Medulla oblongata (tissue), 1 donor: Measurements from ENCODE around the gene RCC2.
"Not testable (repeated sequence)": the region's sequence is repeated elsewhere in the genome, so short reads cannot be mapped to it uniquely, and the experiment has no call there.

ENCODE experiments used
- DNase-seq: peaks from one replicate; pipeline ENCODE4 v3.0.0-alpha.2; 2015; ENCODE audit errors: extremely low spot score

RCC2 gene

GRCh38 chr1:17419626-17420328, 19.7 kb downstream of the RCC2 start:
- DNase-seq, result peak; percentile 66

- no peak for DNase-seq
These were observed 23.1 kb downstream of the RCC2 start for GRCh38 chr1:17416389-17416788.

- no peak for DNase-seq
These were observed 25.5 kb downstream of the RCC2 start for GRCh38 chr1:17414022-17414421.

- DNase-seq, result no peak
These were observed 27.2 kb downstream of the RCC2 start for GRCh38 chr1:17412093-17412870.

- DNase-seq, result no peak
These were observed 30.1 kb downstream of the RCC2 start for GRCh38 chr1:17409391-17409811.

- DNase-seq, result not testable (repeated sequence)
These were observed 31.5 kb downstream of the RCC2 start for GRCh38 chr1:17407786-17408514.

- not testable (repeated sequence) for DNase-seq
These were observed 32.6 kb downstream of the RCC2 start for GRCh38 chr1:17406760-17407475.

GRCh38 chr1:17405898-17406759, 33.3 kb downstream of the RCC2 start:
- peak; percentile 72 for DNase-seq

GRCh38 chr1:17404820-17405219, 34.7 kb downstream of the RCC2 start:
- DNase-seq, result no peak

- DNase-seq, result no peak
These were observed 35.3 kb downstream of the RCC2 start for GRCh38 chr1:17404034-17404684.

GRCh38 chr1:17403081-17403480, 36.4 kb downstream of the RCC2 start:
- no peak for DNase-seq

GRCh38 chr1:17401841-17402240, 37.6 kb downstream of the RCC2 start:
- DNase-seq, result no peak

- no peak for DNase-seq
These were observed 38.6 kb downstream of the RCC2 start for GRCh38 chr1:17400725-17401341.

- peak; percentile 66 for DNase-seq
These were observed 41.4 kb downstream of the RCC2 start for GRCh38 chr1:17397910-17398695.

- DNase-seq, result peak; percentile 37
These were observed 46.2 kb downstream of the RCC2 start for GRCh38 chr1:17393230-17393629.

GRCh38 chr1:17392199-17392740, 47.2 kb downstream of the RCC2 start:
- DNase-seq, result no peak

GRCh38 chr1:17381161-17381560, 58.3 kb downstream of the RCC2 start:
- no peak for DNase-seq

- no peak for DNase-seq
These were observed 62.0 kb downstream of the RCC2 start for GRCh38 chr1:17377325-17377953.
